K562 (cell line): ENCODE data around the gene ANKS1B. TPM values are rescaled to one million over a fixed set of nuclear protein-coding genes. Genes with fewer than 3 reads are reported as not detected.

ENCODE experiments used
- ARID1B ChIP-seq: fragments of 450-650 bp; IDR thresholded peaks from 2 replicates; pipeline ENCODE4 v1.6.1; 2016; ENCODE audit warnings: antibody characterized with exemption, mild to moderate bottlenecking, inconsistent platforms
- BHLHE40 ChIP-seq: IDR thresholded peaks from 2 replicates; pipeline ENCODE4 v1.6.1; 2011; ENCODE audit warnings: low read length, improper control_type of control experiment
- HMG20B ChIP-seq: fragments of 250-450 bp; sonication (Bioruptor Pico); IDR thresholded peaks from 2 replicates; pipeline ENCODE4 v1.5.0; 2021; ENCODE audit warnings: mild to moderate bottlenecking
- KLF1 ChIP-seq: fragments of 450-650 bp; IDR thresholded peaks from 2 replicates; pipeline ENCODE4 v1.6.1; 2016; ENCODE audit warnings: missing genetic modification characterization, missing compliant biosample characterization
- NELFE ChIP-seq: IDR thresholded peaks from 2 replicates; pipeline ENCODE4 v1.6.1; 2011; ENCODE audit warnings: mild to moderate bottlenecking; ENCODE audit not compliant: insufficient read depth, insufficient read length
- PRMT5 ChIP-seq: sonication (generic); formaldehyde crosslinking; IDR thresholded peaks from 2 replicates; pipeline ENCODE4 v1.5.0; 2020; ENCODE audit warnings: missing genetic modification reagents
- SAFB2 ChIP-seq: fragments of 200-400 bp; formaldehyde crosslinking; IDR thresholded peaks from 2 replicates; pipeline ENCODE4 v1.6.1; 2018; ENCODE audit warnings: borderline replicate concordance, low read length, low read depth, moderate library complexity; ENCODE audit not compliant: severe bottlenecking
- SFPQ ChIP-seq: fragments of 200-400 bp; formaldehyde crosslinking; IDR thresholded peaks from 2 replicates; pipeline ENCODE4 v1.6.1; 2017; ENCODE audit warnings: mild to moderate bottlenecking, low read depth, low read length, moderate library complexity
- WHSC1 ChIP-seq: IDR thresholded peaks from one replicate; pipeline ENCODE4 v1.6.1; 2012; ENCODE audit warnings: low read length, control low read depth, inconsistent platforms
- ZNF140 ChIP-seq: fragments of 250-450 bp; sonication (Bioruptor Pico); IDR thresholded peaks from 2 replicates; pipeline ENCODE4 v1.8.0; 2021; ENCODE audit warnings: moderate library complexity, mild to moderate bottlenecking, inconsistent platforms
- ZNF277 ChIP-seq: fragments of 250-450 bp; sonication (Bioruptor Pico); IDR thresholded peaks from 2 replicates; pipeline ENCODE4 v1.8.0; 2022; ENCODE audit warnings: inconsistent platforms, mild to moderate bottlenecking, moderate library complexity, borderline replicate concordance
- ZNF778 ChIP-seq: fragments of 450-650 bp; formaldehyde crosslinking; IDR thresholded peaks from 2 replicates; pipeline ENCODE4 v1.4.0; 2020; ENCODE audit warnings: mild to moderate bottlenecking, moderate library complexity
- polyA plus RNA-seq, 8 experiments: library from polyadenylated mRNA; depleted of rRNA in 4 of 8; stranded (reverse) in 5 of 8; unstranded in 3 of 8; fragments of >200 nt; fragmentation: Nextera tagmentation in 2 of 8; fragmentation: Illumina TruSeq in 1 of 8; extraction: Ambion mirVana in 2 of 8; extraction: Trizol in 1 of 8; gene quantifications; 2 replicates each; pipeline versions ENCODE4 v1.2.1 to v1.2.3, GENCODE V29; 2011 to 2014; ENCODE audit warnings: inconsistent platforms in 1 of 8, missing spikeins in 1 of 8
- total RNA-seq, 7 experiments: library from RNA; depleted of rRNA in 6 of 7; stranded (reverse); fragments of >200 nt in 6 of 7; fragmentation: Illumina TruSeq in 2 of 7; extraction: Trizol in 2 of 7; gene quantifications; 2 replicates each; pipeline versions ENCODE4 v1.2.1 to v1.2.3, GENCODE V29; 2011 to 2021; ENCODE audit warnings: low replicate concordance in 1 of 7

ANKS1B gene
- total and polyA plus RNA-seq, 9 of the 15 experiments (the other 6 are each of a cell fraction or from before 2014, with no cell fraction given): 0.04 to 0.47 (median 0.28) TPM; not detected in 4

- no peak for TF ChIP-seq SFPQ
- no peak for TF ChIP-seq NELFE
- TF ChIP-seq ZNF778 (CRISPR knock-in tag): no peak
- TF ChIP-seq ZNF140 (CRISPR knock-in tag): no peak
- TF ChIP-seq PRMT5 (CRISPR knock-in tag): no peak
- no peak for TF ChIP-seq ZNF277 (CRISPR knock-in tag)
- TF ChIP-seq KLF1 (tag): no peak
- TF ChIP-seq ARID1B: no peak
- no peak for TF ChIP-seq HMG20B (CRISPR knock-in tag)
- no peak for TF ChIP-seq SAFB2
- TF ChIP-seq BHLHE40: no peak
- TF ChIP-seq WHSC1: no peak
Measured at GRCh38 chr12:99130808-99131553, 853.8 kb downstream of the ANKS1B start (continued).
